CD4-positive, alpha-beta T cell (primary cell): ENCODE measurements around the gene KRT39. TPM values are rescaled to one million over a fixed set of nuclear protein-coding genes. Genes with fewer than 3 reads are reported as not detected.
A peak's percentile ranks its signal among the peaks of the same experiment; 100 is the strongest.

Experiments used
- ATAC-seq: fragments of 200-7000 bp; cut with Tn5 transposase; one replicate; pipeline ENCODE4 v1.10.0; 2022; ENCODE audit warnings: mild to moderate bottlenecking; ENCODE audit not compliant: poor library complexity
- CTCF ChIA-PET: fragments of 350-600 bp; sonication (Branson Sonifier 250); formaldehyde crosslinking; loops from one replicate; lab custom pipeline; 2021; ENCODE audit warnings: antibody characterized with exemption, inconsistent platforms; lab: Charles Lee
- POLR2A ChIA-PET: fragments of 350-600 bp; sonication (Branson Sonifier 250); formaldehyde crosslinking; loops from one replicate; lab custom pipeline; 2021; ENCODE audit warnings: antibody characterized with exemption, inconsistent platforms; lab: Charles Lee
- DNase-seq, 14 experiments: peaks; one replicate each; pipeline ENCODE4 v3.0.0-alpha.2; 2013 to 2020; ENCODE audit warnings: mixed read lengths in 2 of 14
- H3K27ac ChIP-seq, 2 donors: one replicate each; pipeline versions ENCODE4 v1.5.1 to v1.7.0; 2013; ENCODE audit warnings: low read length in 2 of 2, low read depth in 1 of 2, mild to moderate bottlenecking in 1 of 2
- H3K27me3 ChIP-seq, 2 experiments: 1 replicate in 1 of 2; 2 replicates in 1 of 2; pipeline versions ENCODE4 v1.6.1 to v1.7.0; 2013; ENCODE audit warnings: low read length in 2 of 2, control low read depth in 1 of 2, mild to moderate bottlenecking in 1 of 2, moderate library complexity in 1 of 2; ENCODE audit not compliant: insufficient read depth in 2 of 2, control insufficient read depth in 1 of 2
- H3K36me3 ChIP-seq: one replicate; pipeline ENCODE4 v1.6.1; 2013; ENCODE audit warnings: low read length, control low read depth; ENCODE audit not compliant: insufficient read depth
- H3K4me1 ChIP-seq: one replicate; pipeline ENCODE4 v1.6.1; 2013; ENCODE audit warnings: low read length, control low read depth; ENCODE audit not compliant: insufficient read depth
- H3K4me3 ChIP-seq: one replicate; pipeline ENCODE4 v1.5.1; 2013; ENCODE audit warnings: mild to moderate bottlenecking, low read length, moderate library complexity
- H3K9me3 ChIP-seq, 2 experiments: 1 replicate in 1 of 2; 2 replicates in 1 of 2; pipeline versions ENCODE4 v1.6.1 to v1.7.0; 2013; ENCODE audit warnings: low read length in 2 of 2, mild to moderate bottlenecking in 2 of 2, control low read depth in 1 of 2, moderate library complexity in 1 of 2; ENCODE audit not compliant: control insufficient read depth in 1 of 2, insufficient read depth in 1 of 2
- H3K27ac Mint-ChIP-seq: one replicate; pipeline ENCODE4 v1.8.0; 2020; ENCODE audit warnings: mixed read lengths
- H3K27me3 Mint-ChIP-seq: one replicate; pipeline ENCODE4 v1.8.0; 2021; ENCODE audit warnings: mixed read lengths
- H3K36me3 Mint-ChIP-seq: one replicate; pipeline ENCODE4 v1.8.0; 2021; ENCODE audit warnings: low read depth, mixed read lengths
- H3K4me1 Mint-ChIP-seq: one replicate; pipeline ENCODE4 v1.8.0; 2021; ENCODE audit warnings: low read depth, mixed read lengths
- H3K4me3 Mint-ChIP-seq: one replicate; pipeline ENCODE4 v1.8.0; 2020; ENCODE audit warnings: mild to moderate bottlenecking, mixed read lengths
- H3K9me3 Mint-ChIP-seq: one replicate; pipeline ENCODE4 v1.8.0; 2020; ENCODE audit warnings: mixed read lengths
- intact Hi-C, 2 experiments: fragments of 100-400 bp; cut with DNase I in 1 of 2; cut with micrococcal nuclease in 1 of 2; formaldehyde crosslinking; loops; one replicate each; pipeline versions ENCODE4 v1.15.1 to v1.9.0; 2023 to 2025; cut with DNase I, micrococcal nuclease
- total RNA-seq, 174 experiments: library from RNA in 2 of 174; stranded (reverse) in 2 of 174; gene quantifications; one replicate each; pipeline ENCODE4 v1.2.3 and lab custom pipeline; 2021 to 2026
- TF ChIP-seq, protein P1 (sequence below): fragments of 200-600 bp; IDR thresholded peaks from one replicate; pipeline ENCODE4 v1.8.0; 2022; ENCODE audit warnings: antibody characterized with exemption, mild to moderate bottlenecking

Gene KRT39
- total RNA-seq, 2 experiments from 2014 or later: not detected

DNA sequence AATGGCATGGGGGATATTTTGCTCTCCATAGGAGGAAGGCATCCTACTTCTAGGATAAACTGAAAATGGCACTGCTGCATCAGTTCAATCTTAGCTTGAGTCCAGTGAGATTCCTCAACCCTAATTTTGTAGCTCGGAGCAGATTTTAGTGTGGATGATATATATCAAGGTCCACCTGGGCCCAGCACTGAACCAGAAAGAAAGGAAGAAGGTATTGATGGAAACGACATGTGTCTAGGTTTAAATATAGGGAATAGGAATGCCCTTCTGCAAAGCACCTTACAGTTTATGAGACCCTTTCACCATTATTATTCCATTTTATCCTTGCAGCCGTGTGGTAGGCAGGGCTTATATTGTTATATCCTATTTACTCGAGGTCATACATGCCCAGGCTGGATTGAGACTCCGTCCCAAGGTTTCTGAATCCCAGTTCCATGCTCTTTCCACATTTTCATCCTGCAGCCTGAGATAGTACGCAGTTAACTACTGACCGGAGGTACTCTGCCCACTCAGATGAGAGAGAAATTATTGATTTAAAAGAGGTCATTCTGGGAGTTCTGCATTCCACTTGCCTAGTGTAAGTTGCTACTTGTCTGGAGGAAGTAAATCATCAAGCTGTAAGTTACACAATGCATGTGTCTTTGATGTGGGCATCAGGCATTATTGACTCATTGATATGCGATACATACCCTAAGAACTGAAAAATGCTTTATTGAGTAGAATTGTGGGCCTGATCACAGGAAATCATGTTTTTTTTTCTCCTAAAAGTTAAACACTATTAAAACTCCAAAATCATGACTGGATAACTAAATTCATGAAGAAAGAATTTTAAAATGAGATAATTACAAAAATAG is 10.1 kb downstream of the KRT39 start:
- H3K36me3 Mint-ChIP-seq: no peaks in the 10 kb centered on the region
- H3K4me1 Mint-ChIP-seq: no peaks in the 10 kb centered on the region
- Histone ChIP-seq H3K4me3 (no peak overlapping the region), H3K27ac (no peak overlapping the region), H3K36me3 (no peaks in the 10 kb centered on the region), H3K27me3 (peaks cover 0 to 4% of the 10 kb centered on the region in 2 experiments), H3K9me3 (no peaks in the 10 kb centered on the region), H3K4me1 (no peaks in the 10 kb centered on the region)
- TF ChIP-seq, protein P1, sequence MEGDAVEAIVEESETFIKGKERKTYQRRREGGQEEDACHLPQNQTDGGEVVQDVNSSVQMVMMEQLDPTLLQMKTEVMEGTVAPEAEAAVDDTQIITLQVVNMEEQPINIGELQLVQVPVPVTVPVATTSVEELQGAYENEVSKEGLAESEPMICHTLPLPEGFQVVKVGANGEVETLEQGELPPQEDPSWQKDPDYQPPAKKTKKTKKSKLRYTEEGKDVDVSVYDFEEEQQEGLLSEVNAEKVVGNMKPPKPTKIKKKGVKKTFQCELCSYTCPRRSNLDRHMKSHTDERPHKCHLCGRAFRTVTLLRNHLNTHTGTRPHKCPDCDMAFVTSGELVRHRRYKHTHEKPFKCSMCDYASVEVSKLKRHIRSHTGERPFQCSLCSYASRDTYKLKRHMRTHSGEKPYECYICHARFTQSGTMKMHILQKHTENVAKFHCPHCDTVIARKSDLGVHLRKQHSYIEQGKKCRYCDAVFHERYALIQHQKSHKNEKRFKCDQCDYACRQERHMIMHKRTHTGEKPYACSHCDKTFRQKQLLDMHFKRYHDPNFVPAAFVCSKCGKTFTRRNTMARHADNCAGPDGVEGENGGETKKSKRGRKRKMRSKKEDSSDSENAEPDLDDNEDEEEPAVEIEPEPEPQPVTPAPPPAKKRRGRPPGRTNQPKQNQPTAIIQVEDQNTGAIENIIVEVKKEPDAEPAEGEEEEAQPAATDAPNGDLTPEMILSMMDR: no peak
- no peaks in the 10 kb centered on the region for H3K9me3 Mint-ChIP-seq
- ATAC-seq (no peak), DNase-seq (no peak)
- H3K27me3 Mint-ChIP-seq: peaks cover 56% of the 10 kb centered on the region
- no peak overlapping the region for H3K27ac Mint-ChIP-seq
- ChIA-PET POLR2A (no interaction called here), CTCF (no interaction called here)
- H3K4me3 Mint-ChIP-seq: no peak overlapping the region
- intact Hi-C loops: no loop called here

DNA sequence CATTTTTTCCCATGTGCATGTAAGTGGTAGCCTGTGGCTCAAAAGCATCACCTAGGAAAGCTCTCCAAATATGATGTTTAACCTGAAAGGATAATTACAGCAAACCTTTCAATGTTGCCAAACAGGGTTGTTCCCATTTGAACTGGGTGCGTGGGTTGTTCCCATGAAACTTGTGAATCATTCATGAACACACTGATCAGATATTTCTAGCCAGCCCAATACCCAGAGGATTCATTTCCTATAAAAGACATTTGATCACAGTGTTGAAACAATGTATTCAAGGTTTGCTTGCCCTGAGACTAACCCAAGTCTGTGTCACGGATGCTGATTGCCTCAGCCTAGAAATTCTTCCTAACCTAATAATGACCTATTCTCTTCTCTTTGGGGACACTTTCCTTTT is 12.9 kb downstream of the KRT39 start:
- ChIA-PET POLR2A (no interaction called here), CTCF (no interaction called here)
- Mint-ChIP-seq H3K4me3 (no peak overlapping the region), H3K36me3 (no peaks in the 10 kb centered on the region), H3K27me3 (peaks cover 68% of the 10 kb centered on the region), H3K4me1 (no peaks in the 10 kb centered on the region), H3K27ac (no peak overlapping the region), H3K9me3 (no peaks in the 10 kb centered on the region)
- TF ChIP-seq, protein P1: no peak
- ATAC-seq: no peak
- peaks cover 5 to 16% of the 10 kb centered on the region in 2 experiments for H3K27me3 ChIP-seq
- H3K36me3 ChIP-seq: no peaks in the 10 kb centered on the region
- no peak for DNase-seq
- intact Hi-C loops: no loop called here
- no peak overlapping the region for H3K27ac ChIP-seq
- no peaks in the 10 kb centered on the region for H3K4me1 ChIP-seq
- no peaks in the 10 kb centered on the region for H3K9me3 ChIP-seq
- H3K4me3 ChIP-seq: no peak overlapping the region

DNA sequence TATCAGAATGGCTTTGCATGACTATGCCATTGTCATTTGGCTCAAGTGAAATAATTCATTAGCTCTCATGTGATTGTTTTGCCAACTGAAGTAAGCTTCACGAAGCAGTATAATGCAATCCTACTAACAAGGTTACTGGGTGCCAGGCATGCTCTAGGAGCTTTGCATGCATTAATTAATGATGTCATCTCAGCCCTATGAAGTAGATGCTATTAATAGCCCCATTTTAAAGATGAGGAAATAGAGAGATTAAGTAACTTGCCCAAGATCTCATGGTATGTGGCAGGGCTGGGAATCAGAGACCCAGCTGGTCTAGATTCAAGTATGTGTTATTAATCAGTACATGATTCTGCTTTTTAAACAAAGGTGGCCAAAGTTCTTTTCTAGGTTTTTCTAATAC is 14.1 kb downstream of the KRT39 start:
- intact Hi-C loops: no loop called here
- Histone ChIP-seq H3K27ac (no peak overlapping the region), H3K36me3 (no peaks in the 10 kb centered on the region), H3K9me3 (no peaks in the 10 kb centered on the region), H3K4me1 (no peaks in the 10 kb centered on the region), H3K4me3 (no peak overlapping the region), H3K27me3 (peaks cover 5 to 23% of the 10 kb centered on the region in 2 experiments)
- Mint-ChIP-seq H3K9me3 (no peaks in the 10 kb centered on the region), H3K27me3 (peaks cover 80% of the 10 kb centered on the region), H3K36me3 (no peaks in the 10 kb centered on the region), H3K27ac (no peak overlapping the region), H3K4me1 (no peaks in the 10 kb centered on the region), H3K4me3 (no peak overlapping the region)
- TF ChIP-seq, protein P1: no peak
- ATAC-seq: no peak
- ChIA-PET POLR2A (no interaction called here), CTCF (no interaction called here)
- peak in 1 of 14 experiments; percentile 23 for DNase-seq
